HepG2 (cell line): Measurements from ENCODE around the gene TMEM131. TPM values are rescaled to one million over a fixed set of nuclear protein-coding genes. Genes with fewer than 3 reads are reported as not detected.

Source experiments
- E2F1 ChIP-seq: sonication (generic); formaldehyde crosslinking; IDR thresholded peaks from 2 replicates; pipeline ENCODE4 v1.5.0; 2020; ENCODE audit warnings: missing genetic modification reagents
- ETV6 ChIP-seq: sonication (generic); formaldehyde crosslinking; conservative IDR thresholded peaks from 2 replicates; pipeline ENCODE4 v1.4.0; 2020; ENCODE audit warnings: missing genetic modification reagents
- KMT2A ChIP-seq: sonication (generic); formaldehyde crosslinking; IDR thresholded peaks from 2 replicates; pipeline ENCODE4 v1.4.0; 2020; ENCODE audit warnings: missing genetic modification reagents
- PPARG ChIP-seq: conservative IDR thresholded peaks from 2 replicates; pipeline ENCODE4 v1.6.1; 2016; ENCODE audit warnings: missing biosample characterization, missing genetic modification reagents
- REST ChIP-seq, 2 experiments: IDR thresholded peaks; 2 replicates each; pipeline ENCODE4 v1.6.1; 2011 to 2012; ENCODE audit warnings: low read length in 2 of 2, borderline replicate concordance in 1 of 2, low read depth in 1 of 2, mild to moderate bottlenecking in 1 of 2, moderate library complexity in 1 of 2
- SIN3A ChIP-seq: IDR thresholded peaks from 2 replicates; pipeline ENCODE4 v1.6.1; 2011; ENCODE audit warnings: low read depth, mild to moderate bottlenecking, control low read depth, low read length, borderline replicate concordance
- SIX4 ChIP-seq: sonication (generic); formaldehyde crosslinking; IDR thresholded peaks from 2 replicates; pipeline ENCODE4 v1.4.0; 2020; ENCODE audit warnings: missing genetic modification reagents
- SKI ChIP-seq: fragments of 450-650 bp; IDR thresholded peaks from one replicate; pipeline ENCODE4 v1.6.1; 2018; ENCODE audit warnings: mild to moderate bottlenecking; ENCODE audit not compliant: partially characterized antibody
- XRCC5 ChIP-seq: fragments of 200-400 bp; formaldehyde crosslinking; optimal IDR thresholded peaks from 2 replicates; pipeline ENCODE3; 2017; ENCODE audit warnings: mild to moderate bottlenecking, low read length
- ZC3H4 ChIP-seq: sonication (generic); formaldehyde crosslinking; IDR thresholded peaks from 2 replicates; pipeline ENCODE4 v1.4.0; 2020; ENCODE audit warnings: missing genetic modification reagents, borderline replicate concordance
- ZHX1 ChIP-seq: sonication (generic); formaldehyde crosslinking; IDR thresholded peaks from 2 replicates; pipeline ENCODE4 v1.8.1; 2022; ENCODE audit warnings: low read depth, mild to moderate bottlenecking, missing genetic modification reagents
- ZNF142 ChIP-seq: sonication (generic); formaldehyde crosslinking; IDR thresholded peaks from 2 replicates; pipeline ENCODE4 v1.4.0; 2020; ENCODE audit warnings: missing genetic modification reagents
- ZNF414 ChIP-seq: sonication (generic); formaldehyde crosslinking; IDR thresholded peaks from 2 replicates; pipeline ENCODE4 v1.5.0; 2020; ENCODE audit warnings: missing genetic modification reagents
- ZNF468 ChIP-seq: sonication (generic); formaldehyde crosslinking; IDR thresholded peaks from 2 replicates; pipeline ENCODE4 v1.8.0; 2022; ENCODE audit warnings: mild to moderate bottlenecking, moderate library complexity, missing genetic modification reagents
- polyA plus RNA-seq, 8 experiments: library from polyadenylated mRNA; depleted of rRNA in 3 of 8; stranded (reverse) in 7 of 8; unstranded in 1 of 8; fragments of >200 nt; fragmentation: Illumina TruSeq in 4 of 8; extraction: Trizol in 4 of 8; gene quantifications; 2 replicates each; pipeline versions ENCODE4 v1.2.1 to v1.2.3, GENCODE V29; 2011 to 2016; ENCODE audit warnings: low read depth in 4 of 8, missing spikeins in 1 of 8, mixed read lengths in 1 of 8; ENCODE audit not compliant: insufficient read depth in 1 of 8
- total RNA-seq, 5 experiments: library from RNA; depleted of rRNA; stranded (reverse); fragments of >200 nt; fragmentation: Illumina TruSeq; extraction: Trizol; gene quantifications; 2 replicates each; pipeline ENCODE4 v1.2.3, GENCODE V29; 2016; ENCODE audit warnings: low read depth in 1 of 5

Gene TMEM131
- total and polyA plus RNA-seq, 2 of the 13 experiments (the other 11 are each of a cell fraction or from before 2014, with no cell fraction given), result 17.9 to 19.5 TPM

GRCh38 chr2:97995026-97995733 lies 568 bp downstream of the TMEM131 start (continued):
- TF ChIP-seq ZNF142 (CRISPR knock-in tag) (peak; percentile 60), ZHX1 (CRISPR knock-in tag) (no peak; the same call in 1 of the 2 replicates), SIX4 (CRISPR knock-in tag) (no peak), XRCC5 (peak; percentile 19), REST (IDR thresholded peaks at IDR 0.05; ENCODE audit: borderline replicate concordance in 1 of 2, low read depth in 1 of 2, low read length in 2 of 2) (peak in 1 of 2 experiments; percentile 23; a peak in 1 of 4 replicates), PPARG (CRISPR knock-in tag) (no peak; the same call in 1 of the 2 replicates), SKI (peak; percentile 38), KMT2A (CRISPR knock-in tag) (no peak; the same call in 1 of the 2 replicates), ZNF468 (peak; percentile 41; the same call in 1 of the 2 replicates), SIN3A (peak; percentile 61; the same call in 1 of the 2 replicates), ETV6 (CRISPR knock-in tag) (peak; percentile 39; the same call in 1 of the 2 replicates), ZC3H4 (CRISPR knock-in tag) (no peak), E2F1 (CRISPR knock-in tag) (no peak), ZNF414 (CRISPR knock-in tag) (no peak)
